B cell (primary cell): Measurements from ENCODE around the gene VANGL2. TPM values are rescaled to one million over a fixed set of nuclear protein-coding genes. Genes with fewer than 3 reads are reported as not detected.

ENCODE experiments used
- ATAC-seq: fragments of 200-7000 bp; cut with Tn5 transposase; one replicate; pipeline ENCODE4 v1.10.0; 2021; ENCODE audit warnings: low read depth, mild to moderate bottlenecking, moderate number of reproducible peaks, moderate library complexity
- CTCF ChIA-PET: fragments of 350-600 bp; sonication (Branson Sonifier 250); formaldehyde crosslinking; loops from one replicate; lab custom pipeline; 2021; ENCODE audit warnings: antibody characterized with exemption, inconsistent platforms; lab: Charles Lee
- POLR2A ChIA-PET: fragments of 350-600 bp; sonication (Branson Sonifier 250); formaldehyde crosslinking; loops from one replicate; lab custom pipeline; 2021; ENCODE audit warnings: antibody characterized with exemption; lab: Charles Lee
- DNase-seq: peaks from one replicate; pipeline ENCODE4 v3.0.0; 2013
- H2AFZ ChIP-seq: 2 replicates; pipeline ENCODE4 v1.6.1; 2012; ENCODE audit warnings: mild to moderate bottlenecking, low read depth, low read length; ENCODE audit not compliant: insufficient read depth, poor library complexity, severe bottlenecking
- H3K27ac ChIP-seq, 2 donors: 1 replicate in 1 of 2; 2 replicates in 1 of 2; pipeline ENCODE4 v1.5.1; 2012 to 2013; ENCODE audit warnings: low read length in 2 of 2, mild to moderate bottlenecking in 2 of 2, moderate library complexity in 1 of 2
- H3K27me3 ChIP-seq, 4 experiments: fragments of 200-600 bp in 1 of 4; sonication (generic) in 1 of 4; replicated peaks in 1 of 4; 1 replicate in 2 of 4; 2 replicates in 2 of 4; pipeline versions ENCODE4 v1.6.1 to v1.7.0; 2013 to 2016; ENCODE audit warnings: low read length in 3 of 4, mild to moderate bottlenecking in 2 of 4, mixed read lengths in 1 of 4, moderate library complexity in 1 of 4; ENCODE audit not compliant: insufficient read depth in 4 of 4, control insufficient read depth in 3 of 4; ENCODE audit errors: control extremely low read depth in 1 of 4
- H3K36me3 ChIP-seq, 2 experiments: replicated peaks in 1 of 2; 1 replicate in 1 of 2; 2 replicates in 1 of 2; pipeline versions ENCODE4 v1.6.1 to v1.7.1; 2013; ENCODE audit warnings: low read length in 1 of 2; ENCODE audit not compliant: insufficient read depth in 2 of 2, control insufficient read depth in 1 of 2; ENCODE audit errors: control extremely low read depth in 1 of 2, extremely low read depth in 1 of 2
- H3K4me1 ChIP-seq, 2 donors: fragments of 200-600 bp in 1 of 2; sonication (generic) in 1 of 2; 1 replicate in 1 of 2; 2 replicates in 1 of 2; pipeline versions ENCODE4 v1.5.1 to v1.6.1; 2013 to 2017; ENCODE audit warnings: low read length in 2 of 2; ENCODE audit not compliant: control insufficient read depth in 2 of 2, insufficient read depth in 2 of 2
- H3K4me2 ChIP-seq: replicated peaks from 2 replicates; pipeline ENCODE3; 2012; ENCODE audit warnings: mild to moderate bottlenecking, low read depth, low read length; ENCODE audit not compliant: poor library complexity, severe bottlenecking
- H3K4me3 ChIP-seq, 5 experiments: fragments of 200-600 bp in 1 of 5; sonication (generic) in 1 of 5; 1 replicate in 3 of 5; 2 replicates in 2 of 5; pipeline versions ENCODE4 v1.5.1 to v1.7.0; 2011 to 2016; ENCODE audit warnings: low read length in 4 of 5, mild to moderate bottlenecking in 4 of 5, low read depth in 2 of 5, control low read depth in 1 of 5, moderate library complexity in 1 of 5; ENCODE audit not compliant: insufficient read depth in 1 of 5; ENCODE audit errors: control extremely low read depth in 1 of 5, extremely low read depth in 1 of 5
- H3K79me2 ChIP-seq: fragments of 200-600 bp; sonication (generic); one replicate; pipeline ENCODE4 v1.6.0; 2016; ENCODE audit warnings: low read length; ENCODE audit not compliant: control insufficient read depth, insufficient read depth
- H3K9ac ChIP-seq: fragments of 200-600 bp; sonication (generic); 2 replicates; pipeline ENCODE4 v1.6.1; 2017; ENCODE audit warnings: mild to moderate bottlenecking, low read length, moderate library complexity
- H3K9me3 ChIP-seq, 3 donors: one replicate each; pipeline versions ENCODE4 v1.6.1 to v1.7.1; 2013; ENCODE audit warnings: low read length in 2 of 3; ENCODE audit not compliant: control insufficient read depth in 2 of 3, insufficient read depth in 1 of 3; ENCODE audit errors: control extremely low read depth in 1 of 3
- H4K20me1 ChIP-seq: 2 replicates; pipeline ENCODE4 v1.6.0; 2012; ENCODE audit warnings: mild to moderate bottlenecking, low read length; ENCODE audit not compliant: insufficient read depth, control insufficient read depth, poor library complexity, severe bottlenecking
- H3K27ac Mint-ChIP-seq: one replicate; pipeline ENCODE4 v1.8.0; 2021; ENCODE audit warnings: mixed read lengths
- H3K27me3 Mint-ChIP-seq: one replicate; pipeline ENCODE4 v1.8.0; 2021; ENCODE audit warnings: mixed read lengths
- H3K4me1 Mint-ChIP-seq: one replicate; pipeline ENCODE4 v1.8.0; 2021; ENCODE audit warnings: mixed read lengths
- H3K4me3 Mint-ChIP-seq: one replicate; pipeline ENCODE4 v1.8.0; 2021; ENCODE audit warnings: mixed read lengths
- H3K9me3 Mint-ChIP-seq: one replicate; pipeline ENCODE4 v1.8.0; 2022; ENCODE audit warnings: mixed read lengths; ENCODE audit not compliant: insufficient read depth
- EZH2 ChIP-seq: IDR thresholded peaks from 2 replicates; pipeline ENCODE4 v1.6.1; 2012; ENCODE audit warnings: borderline replicate concordance, low read depth, mild to moderate bottlenecking, moderate library complexity, low read length; ENCODE audit not compliant: insufficient read depth, poor library complexity, severe bottlenecking
- WGBS: methylation state at CpG from one replicate; pipeline ENCODE4 v1.1.5; 2013; ENCODE audit warnings: missing lambda C conversion rate; ENCODE audit not compliant: insufficient coverage; 5-methylcytosine and 5-hydroxymethylcytosine counted together
- intact Hi-C: fragments of 100-400 bp; cut with micrococcal nuclease; formaldehyde crosslinking; loops from one replicate; pipeline ENCODE4 v1.10.0; 2022
- polyA plus RNA-seq: library from polyadenylated mRNA; depleted of rRNA; stranded (reverse); fragments of >200 nt; gene quantifications from 2 replicates; pipeline ENCODE4 v1.2.3, GENCODE V29; 2012
- total RNA-seq, 2 donors: library from RNA; stranded (reverse); fragments of 120-200 nt in 1 of 2; gene quantifications; 1 replicate in 1 of 2; 2 replicates in 1 of 2; pipeline versions ENCODE4 v1.2.3 to v1.2.4, GENCODE V29; 2013 to 2022
- TF ChIP-seq, protein P1 (sequence below): fragments of 200-600 bp; IDR thresholded peaks from one replicate; pipeline ENCODE4 v1.8.0; 2022; ENCODE audit warnings: antibody characterized with exemption, mild to moderate bottlenecking

The VANGL2 gene
- total and polyA plus RNA-seq, 2 donors (not counting 1 experiment from before 2014, with no cell fraction given) = 0.48 to 14.4 TPM

DNA sequence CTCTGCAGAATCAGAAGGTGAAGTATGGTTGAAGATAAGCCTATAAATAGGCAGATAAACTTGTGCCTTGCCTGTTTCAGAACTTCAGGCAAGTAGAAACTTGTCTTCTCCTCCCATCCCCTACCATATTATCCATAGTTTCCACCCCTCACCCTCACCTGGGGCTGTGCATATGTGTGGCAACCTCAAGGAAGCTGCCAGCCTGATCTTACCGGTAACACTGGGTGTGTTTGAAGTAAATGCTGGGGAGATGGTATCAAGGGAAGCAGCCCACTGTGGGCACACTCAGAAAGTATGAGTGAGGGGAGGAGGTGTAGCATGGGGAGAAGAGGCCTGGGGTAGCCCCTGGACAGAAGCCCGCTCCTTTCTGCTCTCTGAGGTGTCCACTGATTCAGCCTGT lies 14.5 kb downstream of the VANGL2 start:
- no peak overlapping the region for H3K9ac ChIP-seq
- H2AFZ ChIP-seq = no peak overlapping the region
- TF ChIP-seq, protein P1, sequence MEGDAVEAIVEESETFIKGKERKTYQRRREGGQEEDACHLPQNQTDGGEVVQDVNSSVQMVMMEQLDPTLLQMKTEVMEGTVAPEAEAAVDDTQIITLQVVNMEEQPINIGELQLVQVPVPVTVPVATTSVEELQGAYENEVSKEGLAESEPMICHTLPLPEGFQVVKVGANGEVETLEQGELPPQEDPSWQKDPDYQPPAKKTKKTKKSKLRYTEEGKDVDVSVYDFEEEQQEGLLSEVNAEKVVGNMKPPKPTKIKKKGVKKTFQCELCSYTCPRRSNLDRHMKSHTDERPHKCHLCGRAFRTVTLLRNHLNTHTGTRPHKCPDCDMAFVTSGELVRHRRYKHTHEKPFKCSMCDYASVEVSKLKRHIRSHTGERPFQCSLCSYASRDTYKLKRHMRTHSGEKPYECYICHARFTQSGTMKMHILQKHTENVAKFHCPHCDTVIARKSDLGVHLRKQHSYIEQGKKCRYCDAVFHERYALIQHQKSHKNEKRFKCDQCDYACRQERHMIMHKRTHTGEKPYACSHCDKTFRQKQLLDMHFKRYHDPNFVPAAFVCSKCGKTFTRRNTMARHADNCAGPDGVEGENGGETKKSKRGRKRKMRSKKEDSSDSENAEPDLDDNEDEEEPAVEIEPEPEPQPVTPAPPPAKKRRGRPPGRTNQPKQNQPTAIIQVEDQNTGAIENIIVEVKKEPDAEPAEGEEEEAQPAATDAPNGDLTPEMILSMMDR = no peak
- intact Hi-C loops = no loop called here
- Mint-ChIP-seq H3K4me3 (no peak overlapping the region), H3K9me3 (no peaks in the 10 kb centered on the region), H3K27ac (no peak overlapping the region), H3K4me1 (no peaks in the 10 kb centered on the region), H3K27me3 (no peaks in the 10 kb centered on the region)
- ChIA-PET CTCF (no interaction called here), POLR2A (no interaction called here)
- no peaks in the 10 kb centered on the region for H4K20me1 ChIP-seq
- H3K4me3 ChIP-seq = no peak overlapping the region
- no peak overlapping the region for H3K27ac ChIP-seq
- DNase-seq = no peak
- H3K4me2 ChIP-seq = no peak overlapping the region
- H3K27me3 ChIP-seq = no peaks in the 10 kb centered on the region
- H3K4me1 ChIP-seq = no peaks in the 10 kb centered on the region
- no peaks in the 10 kb centered on the region for H3K9me3 ChIP-seq
- ATAC-seq = no peak
- WGBS = 87% methylated on average over 2 of the region's 2 CpGs
- no peaks in the 10 kb centered on the region for H3K36me3 ChIP-seq
- H3K79me2 ChIP-seq = no peaks in the 10 kb centered on the region

DNA sequence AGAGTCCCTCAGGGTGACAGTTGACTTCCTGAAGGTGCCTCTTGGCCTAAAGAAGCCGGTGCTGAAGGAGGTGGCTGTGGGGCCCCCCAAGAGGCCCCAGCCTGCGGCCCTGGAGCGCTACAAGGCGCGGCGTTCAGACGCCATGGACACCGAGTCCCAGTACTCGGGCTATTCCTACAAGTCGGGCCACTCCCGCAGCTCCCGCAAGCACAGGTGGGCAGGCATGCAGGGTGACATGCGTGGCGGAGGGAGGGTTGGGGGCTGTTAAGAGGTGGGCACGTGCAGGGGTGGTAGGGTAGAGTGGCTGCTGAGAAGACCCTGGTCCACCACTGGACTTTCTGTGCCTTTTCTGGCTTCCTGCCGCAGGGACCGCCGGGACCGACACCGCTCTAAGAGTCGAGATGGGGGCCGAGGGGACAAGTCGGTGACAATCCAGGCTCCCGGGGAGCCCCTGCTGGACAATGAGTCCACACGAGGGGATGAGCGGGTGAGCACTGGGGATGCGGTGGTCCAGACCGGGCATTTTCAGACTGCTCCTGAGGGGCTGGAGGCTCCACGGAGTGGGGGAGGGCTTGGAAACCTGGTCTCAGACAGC lies 15.4 kb downstream of the VANGL2 start:
- DNase-seq (no peak), ATAC-seq (no peak)
- no peaks in the 10 kb centered on the region for H3K9me3 ChIP-seq
- Mint-ChIP-seq H3K9me3 (no peaks in the 10 kb centered on the region), H3K4me3 (no peak overlapping the region), H3K4me1 (no peaks in the 10 kb centered on the region), H3K27me3 (no peaks in the 10 kb centered on the region), H3K27ac (no peak overlapping the region)
- H3K4me2 ChIP-seq = no peak overlapping the region
- ChIA-PET POLR2A (no interaction called here), CTCF (interaction anchor here (1.0 to 2.0 kb wide), 4 partner anchors 39 to 202 kb away, joined by 3 to 19 read pairs (median 7); no protein-coding TSS in a partner anchor)
- H4K20me1 ChIP-seq = no peaks in the 10 kb centered on the region
- no peak overlapping the region for H2AFZ ChIP-seq
- H3K79me2 ChIP-seq = no peaks in the 10 kb centered on the region
- intact Hi-C loops = no loop called here
- 97% methylated on average over 28 of the region's 29 CpGs for WGBS
- H3K27ac ChIP-seq = no peak overlapping the region
- no peak overlapping the region for H3K4me3 ChIP-seq
- no peaks in the 10 kb centered on the region for H3K4me1 ChIP-seq
- H3K36me3 ChIP-seq = no peaks in the 10 kb centered on the region
- TF ChIP-seq, protein P1 = no peak
- no peak for TF ChIP-seq EZH2
- H3K27me3 ChIP-seq = no peaks in the 10 kb centered on the region
- H3K9ac ChIP-seq = no peak overlapping the region
